Skeletal muscle cell (primary cell): ENCODE data around the gene AUH.

Experiments used
- DNase-seq: peaks from one replicate; pipeline ENCODE4 v3.0.0-alpha.2; 2010; ENCODE audit warnings: low read depth
- H3K4me3 ChIP-seq: 2 replicates; pipeline ENCODE4 v1.5.1; 2011; ENCODE audit warnings: low read depth, mild to moderate bottlenecking, control low read depth, low read length, moderate library complexity

The AUH gene

DNA sequence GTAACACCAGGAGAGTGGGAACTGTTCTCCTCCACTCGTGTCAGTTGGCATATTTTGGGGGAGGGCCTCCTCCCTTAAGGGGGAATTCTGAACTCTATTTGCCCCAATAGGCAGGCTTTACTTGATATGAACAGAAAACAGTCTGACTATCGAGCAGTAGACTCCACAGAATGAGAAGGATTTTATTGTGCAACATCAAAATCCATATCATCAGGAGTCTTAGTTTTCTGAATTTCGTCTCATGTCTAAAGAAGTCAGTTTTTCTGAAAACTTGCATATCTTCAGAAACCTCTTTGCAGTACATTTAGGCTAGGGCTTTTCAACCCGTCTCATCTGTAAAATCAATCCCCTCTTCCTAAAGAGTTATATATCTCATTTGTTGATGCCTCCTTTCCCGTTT lies 96.2 kb downstream of the AUH start:
- DNase-seq = no peak
- no peak overlapping the region for H3K4me3 ChIP-seq

DNA sequence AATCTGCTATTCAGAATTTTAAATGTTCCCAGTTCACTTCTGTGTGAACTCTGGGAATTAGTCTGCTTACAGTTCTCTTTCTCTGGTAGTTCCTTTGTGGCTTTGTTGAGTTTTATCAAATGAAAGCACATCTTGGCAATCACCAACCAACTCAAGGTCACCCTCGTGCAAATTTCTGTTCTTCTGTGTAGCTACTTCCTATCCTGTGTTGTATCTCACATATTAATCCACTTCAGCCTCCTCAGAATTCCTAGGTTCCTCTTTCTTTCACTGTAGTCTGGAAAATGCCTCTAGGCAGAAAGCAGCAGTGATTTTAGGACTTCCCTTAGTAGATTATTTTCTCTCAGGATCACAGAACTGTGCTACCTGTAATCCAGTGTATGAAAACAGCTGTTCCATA lies 100.3 kb downstream of the AUH start:
- no peak for DNase-seq
- no peak overlapping the region for H3K4me3 ChIP-seq

DNA sequence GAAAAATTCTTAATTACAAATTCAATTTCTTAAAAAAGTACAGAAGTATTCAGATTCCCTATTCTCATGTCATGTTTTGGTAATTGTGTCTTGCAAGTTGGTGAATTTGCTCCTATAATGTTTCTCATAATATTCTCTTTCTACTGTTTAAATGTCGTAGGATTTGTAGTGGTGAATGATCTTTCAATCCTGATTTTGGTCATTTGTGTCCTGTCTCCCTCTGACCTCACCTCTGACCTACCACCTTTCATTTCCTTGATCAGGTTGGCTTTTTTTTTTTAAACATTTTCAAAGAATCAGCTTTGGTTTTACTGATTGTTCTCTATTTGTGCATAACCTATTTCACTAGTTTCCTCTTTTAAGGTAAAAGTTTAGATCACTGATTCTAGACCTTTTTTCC lies 102.6 kb downstream of the AUH start:
- no peak overlapping the region for H3K4me3 ChIP-seq
- DNase-seq = no peak

DNA sequence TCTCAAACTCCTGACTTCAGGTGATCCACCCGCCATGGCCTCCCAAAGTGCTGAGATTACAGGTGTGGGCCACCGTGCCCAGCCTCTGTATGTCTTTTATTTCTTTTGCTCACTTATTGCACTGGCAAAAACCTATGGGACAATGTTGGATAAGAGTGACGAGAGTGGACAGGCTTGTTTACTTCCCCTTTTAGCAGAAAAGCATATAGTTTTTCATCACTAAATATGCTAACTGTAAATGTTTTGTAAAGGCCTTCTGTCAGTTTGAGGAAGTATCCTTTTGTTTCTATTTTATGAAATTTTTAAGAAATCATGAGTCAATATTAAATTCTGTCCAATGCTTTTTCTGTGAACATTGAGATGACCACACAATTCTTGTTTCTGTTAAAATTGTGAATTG lies 103.3 kb downstream of the AUH start:
- no peak overlapping the region for H3K4me3 ChIP-seq
- no peak for DNase-seq

DNA sequence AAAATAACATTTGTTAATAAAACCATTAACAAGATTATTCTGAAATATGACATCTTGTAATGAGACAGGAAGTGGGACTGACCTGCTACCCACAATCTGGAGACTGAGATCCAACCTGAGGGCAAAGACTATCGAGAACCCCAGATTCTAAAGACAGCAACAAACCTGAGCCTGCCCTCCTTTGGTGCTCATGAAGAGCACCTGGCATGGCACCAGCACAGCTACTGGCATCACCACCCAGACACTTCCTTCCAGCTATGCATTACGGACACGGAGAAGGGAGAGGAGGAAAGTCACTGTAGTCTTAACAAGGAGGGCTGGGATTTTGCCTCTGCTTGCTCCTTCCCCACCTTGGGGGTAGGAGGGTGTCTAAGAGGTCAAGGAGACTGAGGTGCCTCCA lies 105.5 kb downstream of the AUH start:
- no peak for DNase-seq

DNA sequence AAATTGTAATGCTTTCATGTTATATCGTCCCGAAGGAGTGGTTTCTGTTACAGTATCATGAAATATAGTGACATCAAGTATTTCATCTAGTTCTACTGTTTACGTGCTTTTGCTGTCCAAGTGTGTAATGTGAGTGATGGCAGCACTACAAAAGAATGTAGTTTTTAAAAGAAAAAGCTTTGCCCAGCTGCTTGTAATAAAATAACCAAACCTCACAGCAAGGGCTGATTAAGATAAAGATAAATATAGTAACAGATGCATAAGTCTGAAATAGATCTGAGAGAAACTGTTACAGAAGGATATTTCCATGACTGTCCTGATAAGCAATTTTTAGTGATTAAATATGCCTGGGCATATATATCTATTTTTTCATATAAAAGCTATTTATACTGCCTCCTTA lies 106.4 kb downstream of the AUH start:
- DNase-seq = peak; percentile 41
- no peak overlapping the region for H3K4me3 ChIP-seq

More for the DNA sequence above, 105.5 kb downstream of the AUH start:
- no peak overlapping the region for H3K4me3 ChIP-seq

DNA sequence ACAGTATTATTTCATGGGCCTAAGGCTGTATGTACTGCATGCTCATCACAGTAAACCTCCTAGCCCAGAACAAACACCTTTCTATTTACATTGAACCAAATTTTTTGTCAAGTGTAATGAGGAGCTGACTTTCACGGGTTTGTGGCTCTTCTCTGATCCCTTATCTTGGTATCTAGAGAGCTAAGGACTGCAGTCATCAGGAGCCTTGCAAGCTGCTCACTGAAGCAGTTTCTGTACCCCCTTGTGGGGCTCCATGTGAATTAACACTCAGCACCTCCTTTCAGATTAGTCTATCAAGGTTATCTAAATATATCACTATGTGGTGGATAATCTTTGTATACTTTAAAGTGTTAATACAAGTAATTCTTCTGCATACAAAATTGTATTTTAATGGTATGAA lies 108.2 kb downstream of the AUH start:
- DNase-seq = no peak

DNA sequence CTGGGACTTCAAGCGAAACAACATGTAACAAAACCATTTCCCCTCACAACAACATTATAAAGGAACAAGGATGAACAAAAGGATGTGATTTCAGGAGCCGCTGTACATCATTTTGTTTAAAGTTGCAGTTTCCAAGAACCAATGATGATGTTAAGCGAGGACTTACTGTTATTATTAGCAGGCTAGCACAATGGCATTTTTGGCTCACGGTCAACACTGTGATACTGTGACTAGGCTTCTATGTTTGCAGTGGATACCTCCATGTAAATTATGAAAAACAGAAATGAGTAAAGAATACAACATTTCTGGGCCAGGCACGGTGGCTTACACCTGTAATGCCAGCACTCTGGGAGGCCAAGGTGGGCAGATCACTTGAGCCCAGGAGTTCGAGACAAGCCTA lies 113.0 kb downstream of the AUH start:
- no peak for DNase-seq

More for the DNA sequence above, 108.2 kb downstream of the AUH start:
- no peak overlapping the region for H3K4me3 ChIP-seq

DNA sequence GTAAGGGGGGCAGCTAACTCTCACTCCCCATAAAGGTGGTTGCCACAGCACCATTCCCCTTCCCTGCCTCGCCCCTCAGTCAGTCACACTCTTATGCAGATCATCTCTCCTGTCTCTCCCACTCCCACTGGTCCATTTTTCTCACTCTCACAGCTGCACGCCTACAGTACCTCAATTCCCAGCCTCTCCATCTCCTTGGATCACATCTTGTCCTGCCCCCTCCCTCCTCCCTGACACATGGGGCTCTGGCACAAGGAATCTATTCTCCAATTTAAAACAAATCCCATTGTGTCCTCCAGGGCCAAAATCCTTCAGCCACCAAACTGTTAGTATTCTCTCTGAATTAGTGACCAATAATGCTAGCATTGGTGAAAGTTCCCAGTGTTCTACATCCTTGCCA lies 114.4 kb downstream of the AUH start:
- H3K4me3 ChIP-seq = no peak overlapping the region
- DNase-seq = no peak

More for the DNA sequence above, 113.0 kb downstream of the AUH start:
- H3K4me3 ChIP-seq = no peak overlapping the region

DNA sequence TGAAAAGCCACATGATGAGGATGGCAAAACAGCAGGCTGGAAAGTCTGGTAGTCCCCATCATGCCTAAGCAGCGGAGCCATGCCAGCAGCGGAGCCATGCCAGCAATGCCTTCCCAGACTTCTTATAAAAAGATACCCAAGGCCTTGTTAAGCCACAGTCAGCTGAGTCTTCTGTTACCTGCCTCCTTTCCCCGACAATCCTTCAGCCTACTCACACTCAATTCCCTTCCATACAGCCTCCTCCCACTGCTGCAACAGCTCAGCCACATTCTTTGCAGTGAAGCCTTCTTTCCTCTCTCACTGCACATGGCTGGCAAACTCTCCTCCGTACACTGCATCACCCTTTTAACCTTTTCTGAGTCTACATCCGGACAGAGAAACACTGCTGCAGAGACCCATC lies 114.9 kb downstream of the AUH start:
- DNase-seq = no peak
- no peak overlapping the region for H3K4me3 ChIP-seq

DNA sequence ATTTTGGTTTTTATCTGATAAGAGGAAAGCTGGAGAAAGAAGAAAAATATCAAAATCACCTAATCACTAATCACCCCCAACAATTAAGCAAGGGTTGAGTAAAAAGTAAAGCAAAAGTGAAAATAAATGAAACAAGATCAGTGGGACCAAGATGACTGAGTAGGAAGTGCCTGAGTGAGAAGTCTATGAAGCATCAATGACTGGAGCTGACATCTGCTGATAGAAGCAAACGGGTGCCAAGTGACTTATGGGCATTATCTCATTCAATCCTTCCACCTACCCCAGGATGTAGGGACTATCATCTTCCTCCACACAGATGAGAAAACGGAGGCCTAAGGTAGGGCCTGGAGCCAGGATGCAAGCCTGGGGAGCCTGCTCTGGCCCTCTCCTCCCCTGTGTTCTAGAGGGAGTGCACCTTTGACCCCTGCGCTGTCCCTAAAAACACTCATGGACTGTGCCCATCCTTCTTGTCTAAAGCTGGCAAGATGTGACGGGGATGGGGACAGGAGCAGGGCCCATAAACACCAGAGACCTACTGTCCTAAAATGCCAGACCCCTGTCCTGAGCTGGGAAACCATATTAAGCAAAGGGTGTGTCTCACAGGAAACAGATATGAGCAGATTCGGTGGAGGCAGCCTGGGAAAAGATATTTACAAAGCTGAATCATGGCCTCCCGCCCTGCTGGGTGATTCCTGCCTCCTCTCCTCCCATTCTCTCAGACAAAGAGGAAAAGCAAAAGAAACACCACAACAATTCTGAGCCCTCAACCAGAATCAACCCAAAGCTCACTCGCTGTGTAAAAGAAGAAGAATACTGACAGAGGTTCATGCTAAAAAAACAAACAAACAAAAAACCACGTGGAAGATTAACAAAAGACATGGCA lies 116.0 kb downstream of the AUH start:
- no peak for DNase-seq
- no peak overlapping the region for H3K4me3 ChIP-seq

DNA sequence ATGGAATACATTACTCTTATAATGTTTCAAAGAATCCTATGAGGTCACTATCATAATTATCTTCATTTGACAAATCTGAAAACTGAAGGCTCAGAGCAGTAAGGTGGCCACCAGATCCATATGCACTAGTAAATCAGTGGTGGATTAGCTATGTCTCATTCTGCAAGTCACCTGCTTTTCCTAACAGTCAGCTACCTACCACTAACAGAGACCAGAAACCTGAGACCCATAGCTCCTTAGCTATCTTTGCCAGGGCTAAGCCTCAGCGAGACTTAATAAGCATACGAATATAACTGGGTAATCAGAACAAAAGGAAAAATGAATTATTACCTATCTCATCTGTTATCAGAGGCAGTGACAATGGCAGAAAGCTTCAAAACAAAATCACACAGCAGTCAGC lies 118.7 kb downstream of the AUH start:
- no peak for DNase-seq
- no peak overlapping the region for H3K4me3 ChIP-seq

DNA sequence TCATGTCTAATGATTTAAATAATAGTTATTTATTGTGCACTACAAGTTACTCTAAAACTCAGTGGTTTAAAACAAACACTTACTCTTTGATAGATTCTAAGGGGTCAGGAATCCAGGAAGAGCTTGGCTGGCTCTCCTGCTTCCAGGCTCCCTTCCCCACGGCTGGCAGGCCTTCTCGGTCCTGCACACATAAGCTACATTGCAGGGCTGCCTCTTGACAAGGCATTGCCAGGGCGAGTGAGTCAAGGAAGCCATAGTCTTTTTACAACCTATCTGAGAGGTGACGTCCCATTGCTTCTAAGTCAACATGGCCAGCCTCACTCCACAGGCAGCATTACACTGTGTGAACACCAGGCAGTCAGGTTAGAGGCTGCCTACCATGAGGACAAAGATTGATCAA lies 119.8 kb downstream of the AUH start:
- no peak for DNase-seq
- no peak overlapping the region for H3K4me3 ChIP-seq

DNA sequence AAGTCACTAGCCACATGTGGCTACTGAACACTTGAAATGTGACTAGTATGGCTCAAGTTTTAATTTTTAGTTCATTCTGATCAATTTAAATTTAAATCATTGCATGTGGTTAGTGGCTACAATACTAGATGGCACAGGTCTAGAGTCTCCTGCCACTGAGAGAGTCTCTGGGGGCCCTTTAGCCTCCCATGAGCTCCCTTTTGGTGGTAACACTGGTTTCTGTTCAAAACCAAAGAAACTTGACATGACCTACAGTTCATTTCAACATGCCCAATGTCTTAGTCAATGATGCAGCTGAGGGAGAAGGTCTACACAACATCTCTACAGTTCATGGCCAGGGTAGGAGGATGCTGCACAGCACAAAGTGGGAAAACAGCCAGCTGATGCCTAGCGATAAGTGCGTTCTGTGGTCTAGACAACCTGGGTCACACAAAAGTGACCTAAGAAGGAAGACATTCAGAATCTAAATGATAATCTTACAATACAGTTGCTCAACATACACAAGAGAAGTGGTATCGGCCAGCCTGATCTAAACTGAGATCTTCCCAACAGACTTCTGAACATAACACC lies 121.0 kb downstream of the AUH start:
- H3K4me3 ChIP-seq = no peak overlapping the region
- no peak for DNase-seq

DNA sequence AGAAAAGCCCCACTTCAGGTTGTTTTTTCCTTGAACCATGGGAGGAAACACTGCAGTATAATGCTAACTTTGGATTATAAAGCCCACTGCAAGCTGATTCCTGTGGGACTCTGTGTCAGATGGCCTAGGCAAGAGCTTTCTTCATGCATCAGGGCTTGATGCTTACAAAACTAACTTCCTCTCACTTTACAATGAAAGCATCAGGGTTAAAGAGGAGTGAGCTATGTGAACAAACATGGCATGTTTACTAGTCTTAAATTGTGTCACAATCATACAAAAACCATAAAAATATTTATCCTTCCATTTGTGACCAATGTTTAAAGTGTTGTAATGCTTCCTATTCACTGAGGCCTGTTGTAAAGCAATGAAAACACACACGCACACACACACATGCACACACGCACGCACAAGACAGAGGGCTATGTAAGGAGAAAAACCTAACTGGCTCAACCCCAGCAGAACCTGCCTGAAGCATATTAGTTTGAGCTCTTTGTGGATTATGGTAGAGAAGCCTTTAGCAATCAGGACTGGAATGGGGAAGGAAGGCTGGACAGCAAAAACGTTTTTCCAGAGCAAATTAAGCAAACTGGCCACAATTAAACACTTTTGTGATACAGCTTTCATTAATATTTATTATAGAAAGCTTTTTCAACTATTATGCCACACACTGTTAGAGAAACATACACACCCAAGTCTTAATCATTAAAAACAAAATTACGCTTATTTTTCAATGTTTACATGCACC lies 122.2 kb downstream of the AUH start:
- no peak overlapping the region for H3K4me3 ChIP-seq
- DNase-seq = no peak

DNA sequence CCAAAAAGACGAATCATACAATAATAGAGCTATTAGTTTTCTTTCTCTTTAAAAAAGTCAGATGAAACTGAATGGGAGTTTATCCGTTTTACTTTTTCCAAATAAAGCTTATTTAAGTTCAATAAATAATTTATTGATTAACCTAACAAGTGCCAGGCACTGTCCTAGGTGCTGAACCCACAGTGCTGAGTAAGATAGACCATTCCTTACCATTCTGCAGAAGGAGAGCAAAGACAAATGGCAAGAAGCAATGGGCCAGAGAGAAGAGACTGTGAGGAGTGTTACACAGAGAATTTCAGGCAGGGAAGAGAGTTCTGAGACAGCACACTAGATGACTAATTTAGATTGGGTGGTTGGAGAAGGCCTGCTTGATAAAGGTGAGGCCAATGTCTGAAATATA lies 127.2 kb downstream of the AUH start:
- DNase-seq = no peak

DNA sequence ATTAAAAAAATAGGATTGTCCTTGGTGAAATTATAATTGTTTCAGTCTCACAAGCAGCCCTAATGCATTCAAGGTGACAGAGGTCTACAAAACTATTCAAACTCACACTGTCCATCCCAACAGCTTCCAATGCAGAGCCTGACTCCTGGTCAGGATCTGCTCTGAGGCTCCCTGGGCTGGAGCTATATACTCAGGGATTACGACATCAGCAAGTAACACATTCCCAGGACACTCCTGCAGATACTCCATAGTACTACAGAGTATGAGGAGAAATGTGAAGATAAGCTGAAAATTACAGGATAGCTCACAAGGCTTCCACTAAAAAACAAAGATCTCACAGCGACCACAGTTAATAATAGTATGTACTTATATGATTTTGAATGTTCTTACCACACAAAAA lies 130.1 kb downstream of the AUH start:
- no peak for DNase-seq
- no peak overlapping the region for H3K4me3 ChIP-seq

More for the DNA sequence above, 127.2 kb downstream of the AUH start:
- no peak overlapping the region for H3K4me3 ChIP-seq

DNA sequence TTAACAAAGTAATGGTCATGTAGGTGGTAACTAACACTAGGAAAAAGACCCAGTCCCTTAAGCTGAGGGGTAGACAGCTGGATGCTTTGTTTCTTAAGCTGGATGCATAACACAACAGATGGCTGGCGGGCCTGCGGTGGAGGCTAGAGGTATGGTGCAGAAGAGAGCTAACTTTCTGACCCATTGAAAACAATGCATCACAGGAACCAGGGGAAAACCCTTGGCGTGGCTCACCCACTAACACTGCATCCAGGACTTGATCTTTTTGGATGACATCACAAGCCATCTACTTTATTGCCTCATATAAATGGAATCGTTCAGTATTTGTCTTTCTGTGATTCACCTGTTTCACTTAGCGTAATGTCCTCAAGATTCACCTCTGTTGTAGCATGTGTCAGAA lies 138.7 kb downstream of the AUH start:
- no peak for DNase-seq
- H3K4me3 ChIP-seq = no peak overlapping the region

DNA sequence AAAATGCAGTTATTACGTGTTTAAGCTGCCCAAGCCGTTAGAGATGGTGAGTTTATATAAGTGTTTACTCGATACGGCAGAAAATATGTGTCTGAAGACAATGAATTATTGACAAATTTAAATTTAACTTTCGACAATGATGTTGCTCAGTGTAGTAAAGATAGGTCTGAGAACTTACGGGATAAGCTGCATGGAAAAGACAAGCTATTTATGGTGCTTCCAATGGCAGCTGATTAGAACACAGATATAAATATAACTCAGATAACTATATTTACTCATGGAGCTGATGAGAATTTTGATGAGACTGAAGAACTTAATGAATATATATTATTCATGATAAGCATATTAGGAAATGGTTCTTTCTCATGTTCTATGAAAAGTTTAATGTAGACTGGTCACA lies 139.3 kb downstream of the AUH start:
- DNase-seq = no peak
- H3K4me3 ChIP-seq = no peak overlapping the region

DNA sequence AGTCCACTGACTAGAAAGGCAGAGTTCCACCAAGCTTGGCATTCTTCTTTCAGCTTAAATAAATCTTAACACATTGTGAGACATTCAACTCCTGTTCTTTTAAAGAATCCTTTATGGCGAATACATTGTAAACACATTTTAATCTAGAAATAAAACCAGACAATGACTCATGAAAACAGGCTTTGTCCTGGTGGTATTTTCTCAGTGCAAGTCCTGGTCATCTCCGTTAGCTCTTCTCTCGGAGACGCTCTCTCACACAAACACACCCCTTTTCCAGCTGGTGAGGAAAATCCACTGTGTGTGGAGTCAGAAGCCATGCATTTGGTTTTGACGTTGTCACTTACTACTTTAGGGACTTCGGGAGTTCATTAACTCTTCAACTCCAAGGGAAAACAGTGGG lies 140.4 kb downstream of the AUH start:
- DNase-seq = peak; percentile 27

More for the DNA sequence above, 140.4 kb downstream of the AUH start:
- H3K4me3 ChIP-seq = no peak overlapping the region
